GM23338 (cell line): ENCODE results near the gene SAPCD1. TPM values are rescaled to one million over a fixed set of nuclear protein-coding genes. Genes with fewer than 3 reads are reported as not detected.

Source experiments
- ATAC-seq: fragments of 200-7000 bp; cut with Tn5 transposase; 3 replicates; pipeline ENCODE4 v1.9.1; 2020
- DNase-seq: peaks from one replicate; pipeline ENCODE4 v3.0.0-alpha.2; 2015; ENCODE audit warnings: low spot score
- H2AFZ ChIP-seq: fragments of 200-600 bp; sonication (generic); 2 replicates; pipeline ENCODE4 v1.8.0; 2016; ENCODE audit warnings: antibody characterized with exemption, mild to moderate bottlenecking, moderate library complexity
- H3F3A ChIP-seq: fragments of 200-600 bp; sonication (generic); replicated peaks from 2 replicates; pipeline ENCODE4 v1.8.0; 2017; ENCODE audit warnings: antibody characterized with exemption, mixed run types, low read depth
- H3K27ac ChIP-seq: fragments of 200-600 bp; sonication (generic); 2 replicates; pipeline ENCODE4 v1.6.1; 2016; ENCODE audit warnings: low read depth
- H3K27me3 ChIP-seq: fragments of 200-600 bp; sonication (generic); 2 replicates; pipeline ENCODE4 v1.8.0; 2016; ENCODE audit warnings: mild to moderate bottlenecking, mixed run types, moderate library complexity; ENCODE audit not compliant: insufficient read depth
- H3K36me3 ChIP-seq: fragments of 200-600 bp; sonication (generic); 2 replicates; pipeline ENCODE4 v1.8.0; 2016; ENCODE audit warnings: mild to moderate bottlenecking; ENCODE audit not compliant: insufficient read depth
- H3K4me1 ChIP-seq: fragments of 200-600 bp; sonication (generic); 2 replicates; pipeline ENCODE4 v1.8.0; 2016; ENCODE audit warnings: mild to moderate bottlenecking, moderate library complexity; ENCODE audit not compliant: insufficient read depth
- H3K4me2 ChIP-seq: fragments of 200-600 bp; sonication (generic); 2 replicates; pipeline ENCODE4 v1.7.1; 2017; ENCODE audit warnings: mixed run types
- H3K4me3 ChIP-seq: fragments of 200-600 bp; sonication (generic); 2 replicates; pipeline ENCODE4 v1.6.1; 2016; ENCODE audit warnings: mixed run types
- H3K79me2 ChIP-seq: fragments of 200-600 bp; sonication (generic); replicated peaks from 2 replicates; pipeline ENCODE4 v1.8.0; 2017; ENCODE audit warnings: mild to moderate bottlenecking; ENCODE audit not compliant: insufficient read depth
- H3K9me2 ChIP-seq: fragments of 200-600 bp; sonication (generic); 2 replicates; pipeline ENCODE4 v1.8.0; 2017; ENCODE audit not compliant: insufficient read depth
- H4K20me1 ChIP-seq: fragments of 200-600 bp; sonication (generic); replicated peaks from 2 replicates; pipeline ENCODE4 v1.8.0; 2017; ENCODE audit warnings: mild to moderate bottlenecking; ENCODE audit not compliant: insufficient read depth
- H3K27ac Mint-ChIP-seq: 2 replicates; pipeline ENCODE4 v1.8.0; 2020; ENCODE audit warnings: inconsistent platforms, mild to moderate bottlenecking, moderate library complexity, mixed read lengths
- H3K27me3 Mint-ChIP-seq: 3 replicates; pipeline ENCODE4 v1.8.0; 2022; ENCODE audit warnings: low read depth, mild to moderate bottlenecking, moderate library complexity, mixed read lengths, inconsistent platforms; ENCODE audit not compliant: insufficient read depth, poor library complexity
- H3K36me3 Mint-ChIP-seq: 3 replicates; pipeline ENCODE4 v1.8.0; 2021; ENCODE audit warnings: low read depth, mild to moderate bottlenecking, inconsistent platforms, moderate library complexity, mixed read lengths
- H3K4me1 Mint-ChIP-seq: 3 replicates; pipeline ENCODE4 v1.8.0; 2020; ENCODE audit warnings: mild to moderate bottlenecking, inconsistent platforms, mixed read lengths
- H3K4me3 Mint-ChIP-seq: 3 replicates; pipeline ENCODE4 v1.8.0; 2021; ENCODE audit warnings: moderate library complexity, mild to moderate bottlenecking, inconsistent platforms, mixed read lengths
- H3K9me3 Mint-ChIP-seq: 3 replicates; pipeline ENCODE4 v1.8.0; 2020; ENCODE audit warnings: moderate library complexity, mild to moderate bottlenecking, inconsistent platforms, mixed read lengths
- CREB1 ChIP-seq: fragments of 250-450 bp; sonication (Bioruptor Pico); IDR thresholded peaks from 2 replicates; pipeline ENCODE4 v1.5.0; 2020; ENCODE audit warnings: low read depth, mild to moderate bottlenecking, moderate library complexity
- CTCF ChIP-seq, 2 experiments: fragments of 200-600 bp in 1 of 2; sonication (generic) in 1 of 2; conservative IDR thresholded peaks; 2 replicates each; pipeline versions ENCODE4 v1.5.1 to v1.6.1; 2016 to 2017; ENCODE audit warnings: antibody characterized with exemption in 2 of 2, low read depth in 2 of 2, mild to moderate bottlenecking in 2 of 2, moderate library complexity in 1 of 2
- EZH2 ChIP-seq: fragments of 200-600 bp; sonication (generic); IDR thresholded peaks from one replicate; pipeline ENCODE4 v1.8.0; 2017; ENCODE audit warnings: antibody characterized with exemption, mild to moderate bottlenecking, low read depth; ENCODE audit not compliant: unreplicated experiment
- EZH2phosphoT487 ChIP-seq: fragments of 200-600 bp; sonication (generic); IDR thresholded peaks from one replicate; pipeline ENCODE4 v1.8.1; 2018; ENCODE audit warnings: antibody characterized with exemption; ENCODE audit not compliant: unreplicated experiment
- JUNB ChIP-seq: IDR thresholded peaks from one replicate; pipeline ENCODE4 v1.6.1; 2016; ENCODE audit warnings: antibody characterized with exemption; ENCODE audit not compliant: unreplicated experiment
- NANOG ChIP-seq: IDR thresholded peaks from 2 replicates; pipeline ENCODE4 v1.6.1; 2016; ENCODE audit warnings: antibody characterized with exemption, borderline replicate concordance
- POLR2AphosphoS5 ChIP-seq: IDR thresholded peaks from 2 replicates; pipeline ENCODE4 v1.6.1; 2016; ENCODE audit warnings: antibody characterized with exemption, low read depth
- STAT1 ChIP-seq: IDR thresholded peaks from one replicate; pipeline ENCODE4 v1.6.1; 2016; ENCODE audit warnings: antibody characterized with exemption; ENCODE audit not compliant: unreplicated experiment
- ZNF114 ChIP-seq: fragments of 250-450 bp; sonication (Bioruptor Pico); IDR thresholded peaks from 2 replicates; pipeline ENCODE4 v1.5.0; 2020; ENCODE audit warnings: mild to moderate bottlenecking, moderate library complexity
- ZNF331 ChIP-seq: fragments of 250-450 bp; sonication (Bioruptor Pico); IDR thresholded peaks from 2 replicates; pipeline ENCODE4 v1.5.0; 2020; ENCODE audit warnings: low read depth, mild to moderate bottlenecking, moderate library complexity
- polyA plus RNA-seq: library from polyadenylated mRNA; unstranded; fragments of >200 nt; fragmentation: Nextera tagmentation; extraction: Ambion mirVana; gene quantifications from 2 replicates; pipeline ENCODE4 v1.2.1, GENCODE V29; 2016
- total RNA-seq: library from RNA; depleted of rRNA; stranded (reverse); fragments of >200 nt; shearing (Covaris generic); gene quantifications from 2 replicates; pipeline ENCODE4 v1.2.3, GENCODE V29; 2014
- TF ChIP-seq, protein P1 (sequence below): fragments of 250-450 bp; sonication (Bioruptor Pico); IDR thresholded peaks from 2 replicates; pipeline ENCODE4 v1.5.0; 2020; ENCODE audit warnings: mild to moderate bottlenecking, moderate library complexity
- TF ChIP-seq, protein P2 (sequence below): IDR thresholded peaks from 2 replicates; pipeline ENCODE4 v1.6.1; 2016; ENCODE audit warnings: antibody characterized with exemption
- TF ChIP-seq, protein P3 (sequence below): IDR thresholded peaks from one replicate; pipeline ENCODE4 v1.6.1; 2018; ENCODE audit warnings: antibody characterized with exemption; ENCODE audit not compliant: unreplicated experiment

The SAPCD1 gene
- total and polyA plus RNA-seq, 2 experiments from 2014 or later = 3.9 to 5.0 TPM

DNA sequence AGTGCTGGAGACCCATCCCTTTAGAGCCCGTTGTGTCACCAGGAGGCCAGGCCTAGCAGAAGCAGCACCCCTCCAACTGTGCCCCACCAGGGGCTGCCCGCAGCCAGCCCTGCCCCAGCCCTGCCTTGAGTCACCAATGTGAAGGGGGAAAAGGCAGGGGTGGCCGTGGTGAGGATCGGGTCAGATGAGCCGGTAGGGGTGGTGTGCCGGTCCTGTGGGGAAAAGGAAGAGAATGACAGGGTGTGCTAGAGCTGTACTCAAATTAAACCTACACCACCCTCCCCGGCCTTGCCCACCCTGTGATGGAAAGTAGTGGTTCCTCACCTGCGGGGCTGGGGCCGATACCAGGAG, 3.1 kb downstream of the SAPCD1 start:
- Mint-ChIP-seq H3K4me1 (peaks cover 24% of the 10 kb centered on the region), H3K4me3 (peak overlapping the region; percentile 41; the same call in 1 of the 3 replicates), H3K9me3 (no peaks in the 10 kb centered on the region; the same call in 2 of the 3 replicates), H3K27me3 (peaks cover 15% of the 10 kb centered on the region), H3K27ac (no peak overlapping the region), H3K36me3 (peaks cover 11% of the 10 kb centered on the region)
- H3F3A ChIP-seq = 0 out of 2 replicates have a peak, but pooled peaks cover 2% of the 10 kb centered on the region
- H3K27me3 ChIP-seq = no peaks in the 10 kb centered on the region
- TF ChIP-seq, protein P1, sequence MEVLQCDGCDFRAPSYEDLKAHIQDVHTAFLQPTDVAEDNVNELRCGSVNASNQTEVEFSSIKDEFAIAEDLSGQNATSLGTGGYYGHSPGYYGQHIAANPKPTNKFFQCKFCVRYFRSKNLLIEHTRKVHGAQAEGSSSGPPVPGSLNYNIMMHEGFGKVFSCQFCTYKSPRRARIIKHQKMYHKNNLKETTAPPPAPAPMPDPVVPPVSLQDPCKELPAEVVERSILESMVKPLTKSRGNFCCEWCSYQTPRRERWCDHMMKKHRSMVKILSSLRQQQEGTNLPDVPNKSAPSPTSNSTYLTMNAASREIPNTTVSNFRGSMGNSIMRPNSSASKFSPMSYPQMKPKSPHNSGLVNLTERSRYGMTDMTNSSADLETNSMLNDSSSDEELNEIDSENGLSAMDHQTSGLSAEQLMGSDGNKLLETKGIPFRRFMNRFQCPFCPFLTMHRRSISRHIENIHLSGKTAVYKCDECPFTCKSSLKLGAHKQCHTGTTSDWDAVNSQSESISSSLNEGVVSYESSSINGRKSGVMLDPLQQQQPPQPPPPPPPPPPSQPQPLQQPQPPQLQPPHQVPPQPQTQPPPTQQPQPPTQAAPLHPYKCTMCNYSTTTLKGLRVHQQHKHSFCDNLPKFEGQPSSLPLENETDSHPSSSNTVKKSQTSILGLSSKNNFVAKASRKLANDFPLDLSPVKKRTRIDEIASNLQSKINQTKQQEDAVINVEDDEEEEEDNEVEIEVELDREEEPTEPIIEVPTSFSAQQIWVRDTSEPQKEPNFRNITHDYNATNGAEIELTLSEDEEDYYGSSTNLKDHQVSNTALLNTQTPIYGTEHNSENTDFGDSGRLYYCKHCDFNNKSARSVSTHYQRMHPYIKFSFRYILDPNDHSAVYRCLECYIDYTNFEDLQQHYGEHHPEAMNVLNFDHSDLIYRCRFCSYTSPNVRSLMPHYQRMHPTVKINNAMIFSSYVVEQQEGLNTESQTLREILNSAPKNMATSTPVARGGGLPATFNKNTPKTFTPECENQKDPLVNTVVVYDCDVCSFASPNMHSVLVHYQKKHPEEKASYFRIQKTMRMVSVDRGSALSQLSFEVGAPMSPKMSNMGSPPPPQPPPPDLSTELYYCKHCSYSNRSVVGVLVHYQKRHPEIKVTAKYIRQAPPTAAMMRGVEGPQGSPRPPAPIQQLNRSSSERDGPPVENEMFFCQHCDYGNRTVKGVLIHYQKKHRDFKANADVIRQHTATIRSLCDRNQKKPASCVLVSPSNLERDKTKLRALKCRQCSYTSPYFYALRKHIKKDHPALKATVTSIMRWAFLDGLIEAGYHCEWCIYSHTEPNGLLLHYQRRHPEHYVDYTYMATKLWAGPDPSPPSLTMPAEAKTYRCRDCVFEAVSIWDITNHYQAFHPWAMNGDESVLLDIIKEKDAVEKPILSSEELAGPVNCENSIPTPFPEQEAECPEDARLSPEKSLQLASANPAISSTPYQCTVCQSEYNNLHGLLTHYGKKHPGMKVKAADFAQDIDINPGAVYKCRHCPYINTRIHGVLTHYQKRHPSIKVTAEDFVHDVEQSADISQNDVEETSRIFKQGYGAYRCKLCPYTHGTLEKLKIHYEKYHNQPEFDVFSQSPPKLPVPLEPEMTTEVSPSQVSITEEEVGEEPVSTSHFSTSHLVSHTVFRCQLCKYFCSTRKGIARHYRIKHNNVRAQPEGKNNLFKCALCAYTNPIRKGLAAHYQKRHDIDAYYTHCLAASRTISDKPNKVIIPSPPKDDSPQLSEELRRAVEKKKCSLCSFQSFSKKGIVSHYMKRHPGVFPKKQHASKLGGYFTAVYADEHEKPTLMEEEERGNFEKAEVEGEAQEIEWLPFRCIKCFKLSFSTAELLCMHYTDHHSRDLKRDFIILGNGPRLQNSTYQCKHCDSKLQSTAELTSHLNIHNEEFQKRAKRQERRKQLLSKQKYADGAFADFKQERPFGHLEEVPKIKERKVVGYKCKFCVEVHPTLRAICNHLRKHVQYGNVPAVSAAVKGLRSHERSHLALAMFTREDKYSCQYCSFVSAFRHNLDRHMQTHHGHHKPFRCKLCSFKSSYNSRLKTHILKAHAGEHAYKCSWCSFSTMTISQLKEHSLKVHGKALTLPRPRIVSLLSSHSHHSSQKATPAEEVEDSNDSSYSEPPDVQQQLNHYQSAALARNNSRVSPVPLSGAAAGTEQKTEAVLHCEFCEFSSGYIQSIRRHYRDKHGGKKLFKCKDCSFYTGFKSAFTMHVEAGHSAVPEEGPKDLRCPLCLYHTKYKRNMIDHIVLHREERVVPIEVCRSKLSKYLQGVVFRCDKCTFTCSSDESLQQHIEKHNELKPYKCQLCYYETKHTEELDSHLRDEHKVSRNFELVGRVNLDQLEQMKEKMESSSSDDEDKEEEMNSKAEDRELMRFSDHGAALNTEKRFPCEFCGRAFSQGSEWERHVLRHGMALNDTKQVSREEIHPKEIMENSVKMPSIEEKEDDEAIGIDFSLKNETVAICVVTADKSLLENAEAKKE (CRISPR knock-in tag) = no peak
- no peak for TF ChIP-seq NANOG
- TF ChIP-seq EZH2phosphoT487 = no peak
- TF ChIP-seq ZNF114 (CRISPR knock-in tag) = no peak
- no peak for TF ChIP-seq JUNB
- TF ChIP-seq POLR2AphosphoS5 = no peak
- no peak for TF ChIP-seq STAT1
- TF ChIP-seq, protein P2, sequence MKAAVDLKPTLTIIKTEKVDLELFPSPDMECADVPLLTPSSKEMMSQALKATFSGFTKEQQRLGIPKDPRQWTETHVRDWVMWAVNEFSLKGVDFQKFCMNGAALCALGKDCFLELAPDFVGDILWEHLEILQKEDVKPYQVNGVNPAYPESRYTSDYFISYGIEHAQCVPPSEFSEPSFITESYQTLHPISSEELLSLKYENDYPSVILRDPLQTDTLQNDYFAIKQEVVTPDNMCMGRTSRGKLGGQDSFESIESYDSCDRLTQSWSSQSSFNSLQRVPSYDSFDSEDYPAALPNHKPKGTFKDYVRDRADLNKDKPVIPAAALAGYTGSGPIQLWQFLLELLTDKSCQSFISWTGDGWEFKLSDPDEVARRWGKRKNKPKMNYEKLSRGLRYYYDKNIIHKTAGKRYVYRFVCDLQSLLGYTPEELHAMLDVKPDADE = no peak
- no peak for TF ChIP-seq CTCF (conservative IDR thresholded peaks at IDR 0.05; ENCODE audit: low read depth in 2 of 2)
- no peak for TF ChIP-seq EZH2
- no peak for TF ChIP-seq CREB1 (CRISPR knock-in tag)
- no peak for TF ChIP-seq ZNF331 (CRISPR knock-in tag)
- TF ChIP-seq, protein P3, sequence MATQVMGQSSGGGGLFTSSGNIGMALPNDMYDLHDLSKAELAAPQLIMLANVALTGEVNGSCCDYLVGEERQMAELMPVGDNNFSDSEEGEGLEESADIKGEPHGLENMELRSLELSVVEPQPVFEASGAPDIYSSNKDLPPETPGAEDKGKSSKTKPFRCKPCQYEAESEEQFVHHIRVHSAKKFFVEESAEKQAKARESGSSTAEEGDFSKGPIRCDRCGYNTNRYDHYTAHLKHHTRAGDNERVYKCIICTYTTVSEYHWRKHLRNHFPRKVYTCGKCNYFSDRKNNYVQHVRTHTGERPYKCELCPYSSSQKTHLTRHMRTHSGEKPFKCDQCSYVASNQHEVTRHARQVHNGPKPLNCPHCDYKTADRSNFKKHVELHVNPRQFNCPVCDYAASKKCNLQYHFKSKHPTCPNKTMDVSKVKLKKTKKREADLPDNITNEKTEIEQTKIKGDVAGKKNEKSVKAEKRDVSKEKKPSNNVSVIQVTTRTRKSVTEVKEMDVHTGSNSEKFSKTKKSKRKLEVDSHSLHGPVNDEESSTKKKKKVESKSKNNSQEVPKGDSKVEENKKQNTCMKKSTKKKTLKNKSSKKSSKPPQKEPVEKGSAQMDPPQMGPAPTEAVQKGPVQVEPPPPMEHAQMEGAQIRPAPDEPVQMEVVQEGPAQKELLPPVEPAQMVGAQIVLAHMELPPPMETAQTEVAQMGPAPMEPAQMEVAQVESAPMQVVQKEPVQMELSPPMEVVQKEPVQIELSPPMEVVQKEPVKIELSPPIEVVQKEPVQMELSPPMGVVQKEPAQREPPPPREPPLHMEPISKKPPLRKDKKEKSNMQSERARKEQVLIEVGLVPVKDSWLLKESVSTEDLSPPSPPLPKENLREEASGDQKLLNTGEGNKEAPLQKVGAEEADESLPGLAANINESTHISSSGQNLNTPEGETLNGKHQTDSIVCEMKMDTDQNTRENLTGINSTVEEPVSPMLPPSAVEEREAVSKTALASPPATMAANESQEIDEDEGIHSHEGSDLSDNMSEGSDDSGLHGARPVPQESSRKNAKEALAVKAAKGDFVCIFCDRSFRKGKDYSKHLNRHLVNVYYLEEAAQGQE = no peak
- H3K79me2 ChIP-seq = no peaks in the 10 kb centered on the region
- DNase-seq (no peak), ATAC-seq (no peak)
- H3K9me2 ChIP-seq = no peaks in the 10 kb centered on the region
- no peaks in the 10 kb centered on the region for H4K20me1 ChIP-seq
- H2AFZ ChIP-seq = no peak overlapping the region; the same call in 1 of the 2 replicates
- H3K4me1 ChIP-seq = peaks cover 14% of the 10 kb centered on the region
- peak overlapping the region; percentile 60; the same call in 1 of the 2 replicates for H3K4me3 ChIP-seq
- no peaks in the 10 kb centered on the region for H3K36me3 ChIP-seq
- H3K4me2 ChIP-seq = peak overlapping the region; percentile 86; the same call in 1 of the 2 replicates
- no peak overlapping the region for H3K27ac ChIP-seq
